Erythroblast (primary cell): ENCODE measurements around the gene ADAT3.
A peak's percentile ranks its signal among the peaks of the same experiment; 100 is the strongest.

Experiments
- DNase-seq, 2 experiments: peaks; one replicate each; lab custom pipeline; 2025; lab: John Stamatoyannopoulos, UW
- GATA1 ChIP-seq: IDR thresholded peaks from 2 replicates; pipeline ENCODE4 v1.6.1; 2011; ENCODE audit warnings: low read depth, mild to moderate bottlenecking, control low read depth, low read length, moderate library complexity
- POLR2A ChIP-seq: IDR thresholded peaks from 2 replicates; pipeline ENCODE4 v1.6.1; 2011; ENCODE audit warnings: mild to moderate bottlenecking, low read length

The ADAT3 gene

DNA sequence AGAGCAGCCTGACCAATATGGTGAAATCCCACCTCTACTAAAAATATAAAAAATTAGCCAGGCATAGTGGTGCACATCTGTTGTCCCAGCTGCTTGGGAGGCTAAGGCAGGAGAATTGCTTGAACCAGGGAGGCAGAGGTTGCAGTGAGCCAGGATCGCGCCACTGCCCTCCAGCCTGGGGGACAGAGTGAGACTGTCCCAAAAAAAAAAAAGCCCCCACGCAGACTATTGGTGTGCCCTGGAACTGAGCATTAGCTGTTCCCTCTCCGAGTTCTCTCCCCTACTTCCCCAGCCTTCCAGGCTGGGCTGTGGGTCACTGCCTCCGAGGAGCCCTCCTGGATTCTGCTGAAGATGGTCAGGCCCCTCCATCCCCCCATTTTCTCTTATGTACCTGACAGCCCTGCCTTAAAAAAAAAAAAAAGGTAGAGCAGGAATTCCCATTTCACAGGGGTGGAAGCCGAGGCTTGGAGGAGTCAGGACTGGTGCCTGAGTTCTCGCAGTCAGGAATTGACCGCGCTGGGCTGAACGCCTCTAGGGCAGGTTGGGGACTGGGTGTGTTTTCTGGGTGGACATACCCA lies 1.9 kb downstream of the ADAT3 start:
- TF ChIP-seq GATA1, result no peak
- no peak for TF ChIP-seq POLR2A
- DNase-seq, result no peak

- TF ChIP-seq POLR2A, result no peak
- no peak for TF ChIP-seq GATA1
- DNase-seq, result peak in 1 of 2 experiments; percentile 23
Observed at GRCh38 chr19:1907563-1908363, 2.6 kb downstream of the ADAT3 start.

DNA sequence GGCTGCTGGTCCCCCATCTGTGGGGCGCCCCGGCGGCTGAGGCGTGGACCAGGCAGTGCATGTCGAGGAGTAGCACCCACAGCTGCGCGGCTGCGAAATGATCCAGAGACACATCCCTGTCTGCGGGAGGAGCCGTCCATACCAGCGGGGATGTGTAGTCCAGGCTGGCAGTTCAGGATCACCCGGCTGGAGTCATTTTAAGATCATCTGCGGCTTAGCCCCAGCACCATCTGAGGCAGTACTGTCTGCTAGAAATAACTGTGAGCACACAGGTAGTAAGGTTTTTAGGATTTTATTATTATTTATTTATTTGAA lies 3.1 kb downstream of the ADAT3 start:
- DNase-seq, result no peak
- TF ChIP-seq POLR2A (no peak), GATA1 (no peak)

DNA sequence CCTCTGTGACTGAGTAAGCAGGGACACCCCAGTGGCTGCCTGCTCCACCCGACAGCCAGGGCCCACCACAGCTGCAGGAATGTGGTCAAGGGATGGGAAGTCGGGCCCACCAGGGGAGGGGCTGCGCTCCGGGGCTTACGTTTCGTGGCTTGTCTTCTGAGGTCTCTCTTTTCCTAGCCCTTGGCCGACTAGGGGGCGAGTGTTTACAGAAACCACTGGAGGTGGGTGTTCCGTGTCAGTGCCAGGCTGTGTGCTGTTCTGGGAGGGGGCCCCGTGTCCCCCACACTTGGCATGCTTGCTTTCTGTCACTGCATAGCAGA lies 4.5 kb downstream of the ADAT3 start:
- no peak for DNase-seq
- TF ChIP-seq POLR2A (no peak), GATA1 (no peak)

DNA sequence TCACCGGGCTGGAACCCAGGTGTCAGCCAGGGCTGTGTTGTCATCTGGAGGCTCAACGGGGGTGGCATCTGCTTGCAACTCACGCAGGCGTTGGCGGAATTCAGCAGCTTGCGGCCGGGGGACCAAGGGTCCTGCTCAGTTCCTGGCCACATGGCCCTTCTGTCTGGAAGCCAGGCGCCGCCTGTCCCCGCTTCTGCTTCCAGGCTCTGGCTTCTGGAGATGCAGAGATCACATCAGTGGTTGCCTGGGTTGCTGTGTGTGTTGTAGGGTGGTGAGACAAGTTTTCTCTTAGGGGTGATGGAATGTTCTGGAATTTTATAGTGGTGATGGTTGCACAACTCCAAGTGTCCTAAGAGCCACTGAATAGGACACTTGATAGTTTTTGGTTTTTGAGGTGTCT lies 5.0 kb downstream of the ADAT3 start:
- no peak for DNase-seq
- TF ChIP-seq POLR2A (no peak), GATA1 (no peak)

DNA sequence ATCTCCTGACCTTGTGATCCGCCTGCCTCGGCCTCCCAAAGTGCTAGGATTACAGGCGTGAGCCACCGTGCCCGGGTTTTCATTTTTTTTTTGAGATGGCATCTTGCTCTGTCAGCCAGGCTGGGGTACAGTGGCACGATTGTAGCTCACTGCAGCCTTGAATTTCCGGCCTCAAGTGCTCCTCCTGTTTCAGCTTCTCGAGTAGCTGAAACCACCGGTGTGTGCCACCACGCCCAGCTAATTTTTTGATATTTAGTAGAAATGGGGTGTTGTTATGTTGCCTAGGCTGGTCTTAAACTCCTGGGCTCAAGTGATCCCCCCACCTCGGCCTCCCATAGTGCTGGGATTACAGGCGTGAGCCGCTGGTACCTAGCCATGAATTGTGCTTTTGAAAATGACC lies 5.9 kb downstream of the ADAT3 start:
- TF ChIP-seq GATA1 (no peak), POLR2A (no peak)
- no peak for DNase-seq

DNA sequence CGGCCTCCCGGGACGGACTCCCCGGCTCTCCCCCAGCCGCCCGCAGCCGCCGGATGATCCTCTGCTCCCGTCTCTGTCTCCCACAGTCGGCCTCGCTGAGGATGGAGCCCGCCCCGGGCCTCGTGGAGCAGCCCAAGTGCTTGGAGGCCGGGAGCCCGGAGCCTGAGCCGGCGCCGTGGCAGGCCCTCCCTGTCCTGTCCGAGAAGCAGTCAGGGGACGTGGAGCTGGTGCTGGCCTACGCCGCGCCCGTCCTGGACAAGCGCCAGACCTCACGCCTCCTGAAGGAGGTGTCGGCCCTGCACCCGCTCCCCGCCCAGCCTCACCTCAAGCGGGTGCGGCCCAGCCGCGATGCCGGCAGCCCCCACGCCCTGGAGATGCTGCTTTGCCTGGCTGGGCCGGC lies 6.8 kb downstream of the ADAT3 start:
- no peak for DNase-seq
- TF ChIP-seq GATA1 (no peak), POLR2A (no peak)

DNA sequence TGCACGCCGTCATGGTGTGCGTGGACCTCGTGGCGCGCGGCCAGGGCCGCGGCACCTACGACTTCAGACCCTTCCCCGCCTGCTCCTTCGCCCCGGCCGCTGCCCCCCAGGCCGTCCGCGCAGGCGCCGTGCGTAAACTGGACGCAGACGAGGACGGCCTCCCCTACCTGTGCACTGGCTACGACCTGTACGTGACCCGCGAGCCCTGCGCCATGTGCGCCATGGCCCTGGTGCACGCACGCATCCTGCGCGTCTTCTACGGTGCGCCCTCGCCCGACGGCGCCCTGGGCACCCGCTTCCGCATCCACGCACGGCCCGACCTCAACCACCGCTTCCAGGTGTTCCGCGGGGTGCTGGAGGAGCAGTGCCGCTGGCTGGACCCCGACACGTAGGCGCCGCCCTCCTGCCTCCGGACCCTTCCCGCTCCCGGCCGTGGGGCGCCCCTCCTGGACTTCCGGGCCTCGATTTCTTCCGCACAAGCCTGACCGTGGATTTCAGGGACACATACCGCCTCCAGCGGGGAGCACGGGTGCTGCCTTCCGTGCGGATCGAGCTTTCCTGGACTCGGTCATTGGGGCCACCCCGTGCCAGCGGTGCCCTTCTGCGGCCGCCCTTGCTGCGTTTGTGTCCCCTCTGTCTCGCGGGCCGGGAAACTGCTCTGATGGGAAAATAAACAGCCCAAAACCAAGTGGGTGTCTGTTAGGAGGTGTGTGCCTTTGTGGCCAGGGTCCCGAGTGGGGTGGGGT lies 7.7 kb downstream of the ADAT3 start:
- no peak for DNase-seq
- TF ChIP-seq GATA1 (no peak), POLR2A (no peak)

DNA sequence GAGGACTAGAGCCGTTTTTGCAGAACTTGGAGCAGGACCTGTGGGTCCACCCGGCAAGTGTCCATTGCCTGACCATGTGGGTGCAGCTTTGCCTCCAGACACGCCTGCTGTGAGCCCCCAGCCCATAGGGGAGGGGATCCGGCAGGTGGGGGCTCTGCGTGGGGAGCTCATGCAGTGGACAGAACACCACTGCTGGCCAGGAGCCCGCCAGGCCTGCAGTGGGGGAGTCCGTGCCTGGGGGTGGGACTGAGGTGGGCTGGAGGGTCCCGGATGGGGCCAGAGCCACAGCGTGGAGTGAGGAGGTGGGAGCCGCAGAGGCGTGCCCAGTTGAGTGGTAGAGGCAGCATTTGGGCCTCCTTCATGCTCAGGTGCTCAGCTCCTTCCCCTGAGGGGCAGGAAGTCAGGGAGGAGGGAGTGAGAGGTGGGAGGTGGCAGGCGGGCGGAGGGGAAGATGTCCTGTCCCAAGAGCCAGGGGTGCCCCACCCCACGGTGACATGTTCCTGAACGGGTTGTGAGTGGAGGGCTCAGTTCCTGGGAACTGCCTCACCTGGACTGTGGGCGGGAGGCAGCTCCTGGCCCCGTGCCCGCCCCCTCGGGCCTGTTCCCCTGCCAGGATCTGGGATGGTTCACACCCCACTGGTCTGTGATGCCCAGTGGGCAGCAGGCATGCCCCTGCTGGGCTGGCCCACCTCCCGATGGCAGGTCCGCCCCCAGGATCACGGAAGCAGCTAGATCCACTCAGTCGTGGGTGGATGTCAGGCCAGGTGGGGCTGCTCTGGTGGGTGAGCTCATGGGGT lies 8.8 kb downstream of the ADAT3 start:
- no peak for DNase-seq
- TF ChIP-seq GATA1 (no peak), POLR2A (no peak)

GRCh38 chr19:1914826-1915341 lies 9.7 kb downstream of the ADAT3 start:
- no peak for DNase-seq
- TF ChIP-seq POLR2A (no peak), GATA1 (no peak)

DNA sequence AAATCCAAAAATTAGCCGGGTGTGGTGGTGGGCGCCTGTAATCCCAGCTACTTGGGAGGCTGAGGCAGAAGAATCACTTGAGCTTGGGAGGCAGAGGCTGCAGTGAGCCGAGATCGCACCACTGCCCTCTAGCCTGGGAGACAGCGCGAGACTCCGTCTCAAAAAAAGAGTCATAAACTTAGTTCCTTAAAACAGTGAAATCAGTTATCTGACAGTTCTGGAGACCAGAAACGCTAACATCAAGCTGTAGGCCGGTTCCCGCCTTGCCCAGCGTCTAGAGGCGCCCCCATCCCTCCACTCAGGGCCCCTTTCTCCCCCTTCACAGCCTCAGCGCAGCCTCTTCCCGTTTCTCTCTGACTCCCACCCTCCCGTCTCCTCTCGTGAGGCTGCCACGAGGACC lies 11.9 kb downstream of the ADAT3 start:
- no peak for DNase-seq
- TF ChIP-seq POLR2A (no peak), GATA1 (no peak)

GRCh38 chr19:1917926-1918325 lies 12.7 kb downstream of the ADAT3 start:
- DNase-seq, result no peak
- TF ChIP-seq POLR2A (no peak), GATA1 (no peak)

- TF ChIP-seq POLR2A, result no peak
- no peak for TF ChIP-seq GATA1
Observed at GRCh38 chr19:1918975-1919374, 13.8 kb downstream of the ADAT3 start.

More at GRCh38 chr19:1918975-1919374, 13.8 kb downstream of the ADAT3 start:
- no peak for DNase-seq
